ENCODE measurements around the gene KRT26. TPM values are rescaled to one million over a fixed set of nuclear protein-coding genes. Genes with fewer than 3 reads are reported as not detected.

Gene KRT26
- total and polyA plus RNA-seq, 2 donors from 2014 or later = not detected

DNA sequence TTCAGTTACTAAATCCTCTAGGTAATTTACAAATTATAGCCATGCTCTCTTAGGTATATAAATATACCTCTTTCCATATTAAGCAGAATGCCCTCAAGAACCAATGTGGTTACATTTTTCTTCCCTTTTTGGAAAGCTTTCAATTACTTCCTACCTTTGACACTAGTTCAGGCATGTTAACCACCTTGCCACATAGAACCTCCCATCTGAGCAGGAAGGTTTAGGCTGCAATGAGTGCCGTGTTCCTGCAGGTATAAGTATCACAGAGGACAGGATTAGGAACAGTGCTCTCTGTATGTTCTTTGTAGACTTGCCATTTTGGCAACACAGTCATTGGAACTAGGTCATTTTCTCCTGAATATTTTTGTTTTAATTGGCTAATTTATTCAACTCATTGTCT is 37.0 kb downstream of the KRT26 start:
- no peak overlapping the region for H3K4me3 ChIP-seq (ENCODE audit: low read length in 3 of 3)
- H3K27ac ChIP-seq (ENCODE audit: low read depth in 2 of 2, low read length in 2 of 2) = no peak overlapping the region
- no peaks in the 10 kb centered on the region for H3K4me1 ChIP-seq (ENCODE audit: control insufficient read depth in 2 of 3, insufficient read depth in 2 of 3, low read depth in 1 of 3, low read length in 3 of 3)
- no peaks in the 10 kb centered on the region for H3K9me3 ChIP-seq (ENCODE audit: control insufficient read depth in 2 of 3, insufficient read depth in 1 of 3, low read length in 3 of 3)
- no peak overlapping the region for H3K9ac ChIP-seq (ENCODE audit: low read length in 3 of 3)
- no peaks in the 10 kb centered on the region for H3K36me3 ChIP-seq (ENCODE audit: control insufficient read depth in 2 of 3, insufficient read depth in 3 of 3, low read length in 3 of 3)
- FAIRE-seq (no peak), DNase-seq (no peak)
- intact Hi-C loops (cut with DNase I) = no loop called here
- TF ChIP-seq, protein P1, sequence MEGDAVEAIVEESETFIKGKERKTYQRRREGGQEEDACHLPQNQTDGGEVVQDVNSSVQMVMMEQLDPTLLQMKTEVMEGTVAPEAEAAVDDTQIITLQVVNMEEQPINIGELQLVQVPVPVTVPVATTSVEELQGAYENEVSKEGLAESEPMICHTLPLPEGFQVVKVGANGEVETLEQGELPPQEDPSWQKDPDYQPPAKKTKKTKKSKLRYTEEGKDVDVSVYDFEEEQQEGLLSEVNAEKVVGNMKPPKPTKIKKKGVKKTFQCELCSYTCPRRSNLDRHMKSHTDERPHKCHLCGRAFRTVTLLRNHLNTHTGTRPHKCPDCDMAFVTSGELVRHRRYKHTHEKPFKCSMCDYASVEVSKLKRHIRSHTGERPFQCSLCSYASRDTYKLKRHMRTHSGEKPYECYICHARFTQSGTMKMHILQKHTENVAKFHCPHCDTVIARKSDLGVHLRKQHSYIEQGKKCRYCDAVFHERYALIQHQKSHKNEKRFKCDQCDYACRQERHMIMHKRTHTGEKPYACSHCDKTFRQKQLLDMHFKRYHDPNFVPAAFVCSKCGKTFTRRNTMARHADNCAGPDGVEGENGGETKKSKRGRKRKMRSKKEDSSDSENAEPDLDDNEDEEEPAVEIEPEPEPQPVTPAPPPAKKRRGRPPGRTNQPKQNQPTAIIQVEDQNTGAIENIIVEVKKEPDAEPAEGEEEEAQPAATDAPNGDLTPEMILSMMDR (IDR thresholded peaks at IDR 0.05; ENCODE audit: borderline replicate concordance, extremely low read depth, insufficient read depth) = no peak
- H3K27me3 ChIP-seq (ENCODE audit: control insufficient read depth, insufficient read depth, low read length) = no peaks in the 10 kb centered on the region

DNA sequence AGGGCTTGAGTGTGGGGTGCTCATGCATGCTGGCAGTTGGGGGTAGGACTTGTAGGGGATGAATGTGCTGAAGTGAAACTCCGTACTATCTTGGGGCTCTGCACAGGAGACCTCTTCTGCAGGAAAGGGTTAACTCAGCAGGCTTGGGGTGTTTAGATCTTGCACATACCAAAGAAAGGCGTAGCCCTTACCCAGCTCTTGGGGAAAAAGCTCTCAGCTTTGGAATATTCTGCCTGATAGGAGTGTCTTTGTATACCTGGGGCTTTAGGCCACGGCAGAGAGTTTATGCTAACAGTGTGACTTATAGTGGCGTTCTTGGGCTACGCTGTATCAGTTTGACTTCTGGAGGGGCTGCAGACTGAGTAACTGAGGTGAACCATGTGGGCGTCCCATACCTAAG is 38.0 kb downstream of the KRT26 start:
- intact Hi-C loops (cut with DNase I) = no loop called here
- TF ChIP-seq, protein P1 (IDR thresholded peaks at IDR 0.05; ENCODE audit: borderline replicate concordance, extremely low read depth, insufficient read depth) = no peak
- FAIRE-seq = no peak

DNA sequence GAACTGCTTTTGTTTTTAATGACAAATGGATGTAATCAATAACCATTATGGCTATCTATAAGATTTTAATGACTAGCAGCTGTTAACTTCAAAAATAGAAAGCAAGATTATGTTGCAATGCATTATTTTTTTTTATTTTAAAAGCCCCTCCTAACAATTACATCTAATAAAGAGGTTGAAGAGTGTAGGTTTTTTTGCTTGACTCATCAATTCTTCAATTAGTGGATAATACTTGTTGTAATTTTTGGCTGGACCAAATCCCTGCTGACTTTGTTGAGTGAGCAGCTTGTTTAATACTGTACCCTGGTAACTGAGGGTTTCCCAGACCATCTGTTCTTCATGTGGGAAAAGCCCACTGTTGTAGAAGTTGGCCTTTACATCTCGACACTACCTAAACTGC is 41.0 kb downstream of the KRT26 start:
- FAIRE-seq = no peak

More for the DNA sequence above, 38.0 kb downstream of the KRT26 start:
- H3K27ac ChIP-seq (ENCODE audit: low read depth in 2 of 2, low read length in 2 of 2) = no peak overlapping the region
- H3K4me3 ChIP-seq (ENCODE audit: low read length in 3 of 3) = no peak overlapping the region
- no peaks in the 10 kb centered on the region for H3K9me3 ChIP-seq (ENCODE audit: control insufficient read depth in 2 of 3, insufficient read depth in 1 of 3, low read length in 3 of 3)
- no peaks in the 10 kb centered on the region for H3K4me1 ChIP-seq (ENCODE audit: control insufficient read depth in 2 of 3, insufficient read depth in 2 of 3, low read depth in 1 of 3, low read length in 3 of 3)
- no peak overlapping the region for H3K9ac ChIP-seq (ENCODE audit: low read length in 3 of 3)
- no peak for DNase-seq
- H3K36me3 ChIP-seq (ENCODE audit: control insufficient read depth in 2 of 3, insufficient read depth in 3 of 3, low read length in 3 of 3) = no peaks in the 10 kb centered on the region
- no peaks in the 10 kb centered on the region for H3K27me3 ChIP-seq (ENCODE audit: control insufficient read depth, insufficient read depth, low read length)

More for the DNA sequence above, 41.0 kb downstream of the KRT26 start:
- Histone ChIP-seq H3K9me3 (ENCODE audit: control insufficient read depth in 2 of 3, insufficient read depth in 1 of 3, low read length in 3 of 3) (no peaks in the 10 kb centered on the region), H3K27me3 (ENCODE audit: control insufficient read depth, insufficient read depth, low read length) (no peaks in the 10 kb centered on the region), H3K36me3 (ENCODE audit: control insufficient read depth in 2 of 3, insufficient read depth in 3 of 3, low read length in 3 of 3) (no peaks in the 10 kb centered on the region), H3K4me3 (ENCODE audit: low read length in 3 of 3) (no peak overlapping the region), H3K9ac (ENCODE audit: low read length in 3 of 3) (no peak overlapping the region), H3K4me1 (ENCODE audit: control insufficient read depth in 2 of 3, insufficient read depth in 2 of 3, low read depth in 1 of 3, low read length in 3 of 3) (no peaks in the 10 kb centered on the region), H3K27ac (ENCODE audit: low read depth in 2 of 2, low read length in 2 of 2) (no peak overlapping the region)
- DNase-seq = no peak
- intact Hi-C loops (cut with DNase I) = no loop called here
- TF ChIP-seq, protein P1 (IDR thresholded peaks at IDR 0.05; ENCODE audit: borderline replicate concordance, extremely low read depth, insufficient read depth) = no peak

Data from kidney (tissue), 14 donors.